ENCODE measurements around the gene FAM120A. TPM values are rescaled to one million over a fixed set of nuclear protein-coding genes. Genes with fewer than 3 reads are reported as not detected.

FAM120A gene
- total RNA-seq, 2 donors from 2014 or later = 38.3 to 46.1 TPM

- H3K9me3 ChIP-seq (ENCODE audit: control insufficient read depth, low read length) = no peaks in the 10 kb centered on the region
Observed at GRCh38 chr9:93413530-93413929, 38.0 kb upstream of the FAM120A start.

GRCh38 chr9:93415176-93415690, 36.3 kb upstream of the FAM120A start:
- WGBS, 2 experiments (ENCODE audit: insufficient coverage in 1 of 2, insufficient read length in 1 of 2) = 88 to 97% methylated on average over 1 to 2 of the region's 2 CpGs
- no peak overlapping the region for H3K27ac Mint-ChIP-seq

More at GRCh38 chr9:93413530-93413929, 38.0 kb upstream of the FAM120A start:
- Histone ChIP-seq H3K9ac (ENCODE audit: extremely low read depth, low read length, poor library complexity, severe bottlenecking) (no peak overlapping the region), H3K27me3 (ENCODE audit: control insufficient read depth, insufficient read depth, low read length, poor library complexity, severe bottlenecking) (no peaks in the 10 kb centered on the region), H3K4me3 (ENCODE audit: low read length) (no peak overlapping the region), H3K27ac (ENCODE audit: low read depth, low read length) (no peak overlapping the region), H3K4me1 (ENCODE audit: control insufficient read depth, insufficient read depth, low read length) (no peaks in the 10 kb centered on the region), H3K36me3 (ENCODE audit: control insufficient read depth, insufficient read depth, low read length) (no peaks in the 10 kb centered on the region)
- no peak overlapping the region for H3K27ac Mint-ChIP-seq
- no peaks in the 10 kb centered on the region for H3K4me1 Mint-ChIP-seq
- DNase-seq = no peak
- no peak overlapping the region for H3K4me3 Mint-ChIP-seq
- no peak for TF ChIP-seq CTCF (conservative IDR thresholded peaks at IDR 0.05)
- H3K36me3 Mint-ChIP-seq (ENCODE audit: low read depth) = no peaks in the 10 kb centered on the region
- H3K9me3 Mint-ChIP-seq = peaks cover 11% of the 10 kb centered on the region
- peaks cover 12% of the 10 kb centered on the region for H3K27me3 Mint-ChIP-seq (ENCODE audit: insufficient read depth)

GRCh38 chr9:93416530-93417235, 34.8 kb upstream of the FAM120A start:
- H3K9me3 ChIP-seq (ENCODE audit: control insufficient read depth, low read length) = no peaks in the 10 kb centered on the region
- no peaks in the 10 kb centered on the region for H3K4me1 Mint-ChIP-seq

More at GRCh38 chr9:93415176-93415690, 36.3 kb upstream of the FAM120A start:
- H3K36me3 Mint-ChIP-seq (ENCODE audit: low read depth) = peaks cover 2% of the 10 kb centered on the region
- no peak overlapping the region for H3K4me3 ChIP-seq (ENCODE audit: low read length)
- no peaks in the 10 kb centered on the region for H3K9me3 ChIP-seq (ENCODE audit: control insufficient read depth, low read length)
- H3K36me3 ChIP-seq (ENCODE audit: control insufficient read depth, insufficient read depth, low read length) = no peaks in the 10 kb centered on the region
- DNase-seq = no peak
- H3K9me3 Mint-ChIP-seq = peaks cover 18% of the 10 kb centered on the region
- H3K4me3 Mint-ChIP-seq = no peak overlapping the region
- H3K4me1 Mint-ChIP-seq = no peaks in the 10 kb centered on the region
- H3K27me3 Mint-ChIP-seq (ENCODE audit: insufficient read depth) = peaks cover 12% of the 10 kb centered on the region
- H3K4me1 ChIP-seq (ENCODE audit: control insufficient read depth, insufficient read depth, low read length) = no peaks in the 10 kb centered on the region
- no peaks in the 10 kb centered on the region for H3K27me3 ChIP-seq (ENCODE audit: control insufficient read depth, insufficient read depth, low read length, poor library complexity, severe bottlenecking)
- H3K27ac ChIP-seq (ENCODE audit: low read depth, low read length) = no peak overlapping the region
- no peak overlapping the region for H3K9ac ChIP-seq (ENCODE audit: extremely low read depth, low read length, poor library complexity, severe bottlenecking)
- TF ChIP-seq CTCF (conservative IDR thresholded peaks at IDR 0.05) = no peak

More at GRCh38 chr9:93416530-93417235, 34.8 kb upstream of the FAM120A start:
- H3K27ac ChIP-seq (ENCODE audit: low read depth, low read length) = no peak overlapping the region
- Mint-ChIP-seq H3K27ac (no peak overlapping the region), H3K9me3 (peaks cover 18% of the 10 kb centered on the region), H3K36me3 (ENCODE audit: low read depth) (peaks cover 2% of the 10 kb centered on the region), H3K4me3 (no peak overlapping the region), H3K27me3 (ENCODE audit: insufficient read depth) (peaks cover 12% of the 10 kb centered on the region)
- DNase-seq = no peak
- H3K36me3 ChIP-seq (ENCODE audit: control insufficient read depth, insufficient read depth, low read length) = no peaks in the 10 kb centered on the region
- H3K27me3 ChIP-seq (ENCODE audit: control insufficient read depth, insufficient read depth, low read length, poor library complexity, severe bottlenecking) = no peaks in the 10 kb centered on the region
- WGBS, 2 experiments (ENCODE audit: insufficient coverage in 1 of 2, insufficient read length in 1 of 2) = 88 to 93% methylated on average over 8 of the region's 8 CpGs
- H3K9ac ChIP-seq (ENCODE audit: extremely low read depth, low read length, poor library complexity, severe bottlenecking) = no peak overlapping the region
- TF ChIP-seq CTCF (conservative IDR thresholded peaks at IDR 0.05) = no peak
- H3K4me3 ChIP-seq (ENCODE audit: low read length) = no peak overlapping the region
- no peaks in the 10 kb centered on the region for H3K4me1 ChIP-seq (ENCODE audit: control insufficient read depth, insufficient read depth, low read length)

All from endodermal cell (in vitro differentiated cells).